ENCODE data around the gene CBFA2T3.

CBFA2T3 gene

DNA sequence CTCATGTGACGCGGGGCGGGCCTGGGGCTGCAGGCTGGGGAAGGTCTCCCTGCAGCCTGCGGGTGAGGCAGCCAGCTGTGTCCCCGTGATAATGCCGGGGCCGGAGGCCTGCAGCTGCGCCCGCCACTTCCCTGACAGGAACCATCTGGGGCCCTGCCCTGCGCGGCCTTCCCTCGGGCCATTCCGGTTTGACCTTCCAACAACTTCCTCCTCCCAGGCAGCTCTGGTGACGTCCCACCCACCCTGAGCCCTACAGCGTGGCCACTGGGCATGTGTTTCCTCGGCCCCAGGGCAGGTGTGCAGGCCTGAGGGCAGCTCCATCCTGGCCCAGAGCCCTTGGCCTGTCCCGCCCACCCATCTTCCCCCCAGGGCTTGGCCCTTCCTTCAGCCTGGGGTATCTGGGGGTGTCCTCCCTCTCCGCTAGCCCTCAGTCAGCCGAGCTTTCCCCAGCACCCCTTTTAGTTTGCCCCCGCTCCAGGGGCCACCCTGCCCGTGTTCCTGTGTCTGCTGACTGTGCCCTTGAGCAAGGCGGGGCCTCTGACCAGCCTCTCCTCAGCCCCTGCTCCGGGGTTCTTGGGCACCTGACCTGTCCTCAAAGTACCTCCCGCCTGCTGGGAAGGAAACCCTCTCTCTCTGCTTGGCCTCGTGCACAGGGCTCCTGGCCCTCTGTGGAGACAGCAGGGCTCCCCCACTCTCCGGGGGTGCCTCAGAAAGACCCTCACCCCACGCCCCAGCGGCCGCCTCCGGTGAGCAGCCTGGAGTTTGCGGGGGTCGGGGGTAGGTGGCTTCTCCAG, at the start of gene CBFA2T3:
Gene CBFA2T3 (minus strand): TSS at position 190 of the 794 bp plus-strand sequence. CDS start 400 bp downstream, outside the sequence.
- Histone ChIP-seq H3K27me3 (ENCODE audit: control insufficient read depth, insufficient read depth, low read length) (no peaks in the 10 kb centered on the region), H3K36me3 (ENCODE audit: control insufficient read depth, insufficient read depth, low read length) (no peaks in the 10 kb centered on the region), H3K9me3 (ENCODE audit: control insufficient read depth, insufficient read depth, low read length) (no peaks in the 10 kb centered on the region), H3K4me3 (ENCODE audit: low read depth, low read length) (no peak within 1 kb of the TSS), H3K4me1 (ENCODE audit: control insufficient read depth, insufficient read depth, low read length) (no peaks in the 10 kb centered on the region), H3K9ac (ENCODE audit: low read depth, low read length) (no peak within 1 kb of the TSS)

DNA sequence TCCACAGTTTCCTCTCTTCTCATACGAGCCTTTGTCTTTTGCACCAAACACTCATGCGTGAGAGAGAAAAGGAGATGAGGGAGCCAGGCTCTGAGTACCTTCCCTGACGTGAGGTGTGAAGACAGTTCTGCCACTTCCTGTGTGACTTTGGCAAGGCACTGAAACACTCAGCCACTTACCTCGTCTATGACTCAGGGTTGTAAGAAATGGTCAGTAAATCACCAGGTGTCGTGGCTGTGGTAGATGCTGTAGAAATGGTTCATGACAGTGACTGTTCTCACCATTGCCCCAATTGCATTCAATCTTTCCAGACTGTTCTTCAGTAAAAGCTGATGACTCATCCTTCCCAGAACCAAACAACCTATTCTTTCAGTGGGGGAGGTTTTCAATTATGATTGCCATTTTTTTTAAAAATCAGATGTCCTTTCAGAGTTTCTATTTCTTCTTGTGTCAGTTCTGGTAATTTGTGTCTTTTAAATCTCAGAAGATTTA, 49.2 kb upstream of the CBFA2T3 start:
- Histone ChIP-seq H3K9ac (ENCODE audit: low read depth, low read length) (no peak overlapping the region), H3K4me3 (ENCODE audit: low read depth, low read length) (no peak overlapping the region), H3K36me3 (ENCODE audit: control insufficient read depth, insufficient read depth, low read length) (no peaks in the 10 kb centered on the region), H3K4me1 (ENCODE audit: control insufficient read depth, insufficient read depth, low read length) (no peaks in the 10 kb centered on the region), H3K9me3 (ENCODE audit: control insufficient read depth, insufficient read depth, low read length) (no peaks in the 10 kb centered on the region), H3K27me3 (ENCODE audit: control insufficient read depth, insufficient read depth, low read length) (no peaks in the 10 kb centered on the region)

DNA sequence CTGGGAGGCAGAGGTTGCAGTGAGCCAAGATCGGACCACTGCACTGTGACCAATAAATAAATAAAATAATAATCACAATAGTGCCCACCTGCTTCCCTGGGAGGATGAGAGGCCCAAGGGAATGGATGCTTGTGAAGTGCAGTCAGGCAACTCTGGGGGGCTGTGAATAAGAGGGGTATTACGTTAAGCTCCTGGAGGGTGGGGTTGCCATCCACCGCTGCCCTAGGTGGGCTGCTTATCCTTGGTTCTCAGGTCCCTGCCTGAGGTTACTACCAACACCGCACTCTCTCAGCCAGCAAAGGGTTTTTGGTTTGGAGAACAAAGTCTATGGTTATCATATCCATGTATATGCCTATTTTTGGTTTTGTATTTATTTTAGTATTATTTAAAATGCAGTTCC, 48.6 kb upstream of the CBFA2T3 start:
- Histone ChIP-seq H3K4me3 (ENCODE audit: low read depth, low read length) (no peak overlapping the region), H3K36me3 (ENCODE audit: control insufficient read depth, insufficient read depth, low read length) (no peaks in the 10 kb centered on the region), H3K9me3 (ENCODE audit: control insufficient read depth, insufficient read depth, low read length) (no peaks in the 10 kb centered on the region), H3K27me3 (ENCODE audit: control insufficient read depth, insufficient read depth, low read length) (no peaks in the 10 kb centered on the region), H3K4me1 (ENCODE audit: control insufficient read depth, insufficient read depth, low read length) (no peaks in the 10 kb centered on the region), H3K9ac (ENCODE audit: low read depth, low read length) (no peak overlapping the region)

DNA sequence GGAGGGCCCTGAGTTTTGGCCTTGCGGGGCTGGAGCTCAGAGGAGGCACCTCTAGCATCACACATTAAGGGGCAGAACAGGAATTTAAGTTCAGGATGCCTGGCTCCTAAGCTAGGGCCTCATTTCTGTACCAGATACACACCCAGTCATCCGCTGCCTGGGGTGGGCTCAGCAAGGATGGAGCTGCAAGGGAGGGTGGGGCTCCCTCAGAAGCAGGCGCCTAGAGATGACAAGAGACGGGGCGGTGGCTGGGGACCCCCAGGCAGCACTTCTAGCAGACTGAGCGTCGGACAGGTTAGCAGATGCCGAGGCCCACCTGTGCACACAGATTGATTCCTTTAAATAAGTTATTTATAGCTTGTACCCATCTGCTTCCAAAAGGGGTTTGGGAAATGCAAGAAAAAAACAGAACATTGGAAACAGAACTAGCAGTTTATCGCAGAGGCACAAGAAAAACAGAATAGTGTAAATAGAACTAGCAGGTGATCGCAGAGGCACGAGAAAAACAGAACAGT, 47.6 kb upstream of the CBFA2T3 start:
- H3K4me1 ChIP-seq (ENCODE audit: control insufficient read depth, insufficient read depth, low read length), result no peaks in the 10 kb centered on the region
- H3K9ac ChIP-seq (ENCODE audit: low read depth, low read length), result no peak overlapping the region
- no peak overlapping the region for H3K4me3 ChIP-seq (ENCODE audit: low read depth, low read length)
- H3K36me3 ChIP-seq (ENCODE audit: control insufficient read depth, insufficient read depth, low read length), result no peaks in the 10 kb centered on the region
- no peaks in the 10 kb centered on the region for H3K9me3 ChIP-seq (ENCODE audit: control insufficient read depth, insufficient read depth, low read length)
- no peaks in the 10 kb centered on the region for H3K27me3 ChIP-seq (ENCODE audit: control insufficient read depth, insufficient read depth, low read length)

DNA sequence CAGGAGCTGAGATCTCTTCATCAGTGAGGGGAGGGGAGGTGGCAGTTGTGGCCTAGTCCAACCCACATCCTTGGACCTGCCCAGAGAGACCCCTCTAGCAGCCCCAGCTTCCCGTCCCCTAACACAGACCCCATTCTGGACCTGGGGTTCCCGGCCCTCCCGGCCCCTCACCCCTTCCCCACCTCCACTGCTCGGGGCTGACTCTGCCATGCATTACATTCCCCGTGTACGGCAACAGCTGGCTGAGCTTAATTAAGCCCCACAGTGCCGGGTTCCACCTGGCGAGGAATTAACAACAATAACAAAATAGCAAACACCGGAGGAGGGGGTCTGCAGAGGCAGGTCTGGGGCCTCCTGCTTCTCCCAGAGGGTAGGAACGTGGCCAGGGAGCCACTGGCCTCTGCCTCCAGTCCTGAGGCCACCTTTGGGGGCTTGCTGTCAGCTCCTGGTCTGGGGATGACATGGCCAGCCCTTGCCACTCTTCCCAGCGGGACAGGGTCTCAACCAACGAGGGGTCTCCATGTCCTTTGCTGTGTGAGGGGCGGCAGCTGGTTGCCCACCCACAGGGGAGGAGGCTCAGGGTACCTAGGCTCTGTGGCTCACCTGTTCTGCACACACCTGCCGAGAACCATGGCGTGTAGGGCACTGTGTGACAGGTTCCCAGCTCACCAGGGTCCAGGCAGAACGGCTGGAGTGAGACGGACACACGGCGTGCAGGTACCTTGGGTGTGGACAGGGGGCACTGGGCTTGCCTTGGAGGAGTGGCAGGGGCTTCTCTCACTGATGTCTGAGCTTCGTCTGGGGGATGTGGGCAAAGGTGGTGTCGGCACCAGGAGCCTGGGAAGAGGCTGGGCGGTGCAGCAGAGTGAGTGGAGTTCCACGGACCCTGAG, 46.9 kb upstream of the CBFA2T3 start:
- Histone ChIP-seq H3K4me3 (ENCODE audit: low read depth, low read length) (no peak overlapping the region), H3K36me3 (ENCODE audit: control insufficient read depth, insufficient read depth, low read length) (no peaks in the 10 kb centered on the region), H3K27me3 (ENCODE audit: control insufficient read depth, insufficient read depth, low read length) (no peaks in the 10 kb centered on the region), H3K4me1 (ENCODE audit: control insufficient read depth, insufficient read depth, low read length) (no peaks in the 10 kb centered on the region), H3K9ac (ENCODE audit: low read depth, low read length) (no peak overlapping the region), H3K9me3 (ENCODE audit: control insufficient read depth, insufficient read depth, low read length) (no peaks in the 10 kb centered on the region)

DNA sequence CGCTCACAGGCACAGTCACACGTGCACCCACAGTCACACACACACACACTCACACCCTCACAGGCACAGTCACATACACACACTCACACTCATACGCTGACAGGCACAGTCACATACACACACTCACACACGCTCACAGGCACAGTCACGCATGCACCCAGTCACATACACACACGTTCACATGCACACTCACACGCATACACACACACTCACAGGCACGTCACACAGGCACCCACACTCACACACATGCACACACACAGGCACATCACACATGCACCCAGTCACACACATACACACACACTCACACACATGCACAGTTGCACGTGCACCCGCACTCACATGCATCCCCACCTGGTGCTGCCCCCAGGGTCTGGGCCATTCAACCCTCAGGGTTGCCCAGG, 46.1 kb upstream of the CBFA2T3 start:
- no peak overlapping the region for H3K4me3 ChIP-seq (ENCODE audit: low read depth, low read length)
- H3K36me3 ChIP-seq (ENCODE audit: control insufficient read depth, insufficient read depth, low read length), result no peaks in the 10 kb centered on the region
- no peaks in the 10 kb centered on the region for H3K27me3 ChIP-seq (ENCODE audit: control insufficient read depth, insufficient read depth, low read length)
- H3K9ac ChIP-seq (ENCODE audit: low read depth, low read length), result no peak overlapping the region
- H3K9me3 ChIP-seq (ENCODE audit: control insufficient read depth, insufficient read depth, low read length), result no peaks in the 10 kb centered on the region
- no peaks in the 10 kb centered on the region for H3K4me1 ChIP-seq (ENCODE audit: control insufficient read depth, insufficient read depth, low read length)

DNA sequence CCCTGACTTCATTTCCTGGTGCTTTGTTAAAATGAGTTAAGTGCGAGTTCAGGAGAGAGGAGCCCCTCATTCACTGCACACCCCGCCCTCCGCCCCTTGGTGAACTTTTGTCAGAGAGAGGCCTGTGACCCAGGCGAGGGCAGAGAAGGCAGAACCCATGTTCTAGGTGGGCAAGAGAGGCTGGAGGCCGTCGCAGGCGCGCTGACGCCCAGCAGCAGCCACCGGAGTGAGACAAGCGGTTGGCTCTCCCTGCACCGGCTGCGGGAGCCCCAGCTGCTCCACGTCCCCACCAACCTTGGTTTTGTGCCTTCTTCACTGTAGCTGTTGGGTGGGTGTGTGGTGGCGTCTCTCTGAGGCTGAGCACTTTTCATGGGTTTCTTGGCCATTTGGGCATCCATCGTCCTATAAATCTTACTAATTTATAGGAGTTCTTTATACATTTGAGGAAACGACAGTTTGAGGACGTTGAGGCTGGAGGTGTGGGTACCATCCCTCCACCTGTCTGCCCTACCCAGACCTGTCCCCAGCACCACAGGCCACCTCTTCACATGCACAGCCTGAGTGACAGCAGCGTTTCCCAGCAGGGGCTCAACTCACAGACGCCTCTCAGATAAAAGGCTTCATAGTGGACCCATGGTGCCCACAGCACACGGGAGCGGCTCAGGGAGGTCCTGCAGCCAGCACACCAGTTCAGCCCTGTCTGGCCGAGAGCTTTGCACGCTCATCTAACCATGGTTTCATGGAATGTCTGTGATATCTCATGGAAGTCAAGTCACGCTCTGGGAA, 45.2 kb upstream of the CBFA2T3 start:
- Histone ChIP-seq H3K9me3 (ENCODE audit: control insufficient read depth, insufficient read depth, low read length) (no peaks in the 10 kb centered on the region), H3K4me1 (ENCODE audit: control insufficient read depth, insufficient read depth, low read length) (no peaks in the 10 kb centered on the region), H3K36me3 (ENCODE audit: control insufficient read depth, insufficient read depth, low read length) (no peaks in the 10 kb centered on the region), H3K9ac (ENCODE audit: low read depth, low read length) (no peak overlapping the region), H3K27me3 (ENCODE audit: control insufficient read depth, insufficient read depth, low read length) (no peaks in the 10 kb centered on the region), H3K4me3 (ENCODE audit: low read depth, low read length) (no peak overlapping the region)

DNA sequence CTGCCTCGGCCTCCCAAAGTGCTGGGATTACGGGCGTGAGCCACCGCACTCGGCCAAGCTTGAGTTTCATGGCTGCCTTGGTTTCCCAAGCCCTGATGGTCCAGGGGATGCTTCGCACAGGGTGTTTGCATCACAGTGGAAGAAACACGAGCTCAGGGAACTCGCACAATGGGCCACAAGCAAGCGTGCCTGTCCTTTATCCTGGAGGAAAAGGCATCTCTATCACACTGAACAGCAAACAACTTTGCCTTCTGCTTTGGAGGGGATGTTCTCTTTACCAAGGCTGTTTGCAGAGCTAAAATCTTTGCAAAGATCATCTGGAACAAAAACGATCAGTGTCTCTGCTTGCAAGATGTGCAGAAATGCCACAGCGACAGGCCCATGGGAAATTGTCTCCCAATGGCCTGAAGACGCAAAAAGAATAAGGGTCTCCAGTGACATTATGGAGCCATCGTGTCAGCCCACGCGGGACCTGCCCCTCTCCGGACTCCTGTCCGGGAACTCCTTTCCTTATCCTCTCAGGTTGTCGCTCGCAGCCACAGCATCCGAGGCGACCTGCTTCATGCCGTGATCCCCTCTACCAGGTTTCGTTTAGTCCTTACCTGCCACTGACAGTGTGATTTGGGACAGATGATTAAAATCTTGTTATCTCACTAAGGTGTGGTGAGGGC, 44.1 kb upstream of the CBFA2T3 start:
- Histone ChIP-seq H3K9ac (ENCODE audit: low read depth, low read length) (no peak overlapping the region), H3K4me1 (ENCODE audit: control insufficient read depth, insufficient read depth, low read length) (no peaks in the 10 kb centered on the region), H3K4me3 (ENCODE audit: low read depth, low read length) (no peak overlapping the region), H3K9me3 (ENCODE audit: control insufficient read depth, insufficient read depth, low read length) (no peaks in the 10 kb centered on the region), H3K27me3 (ENCODE audit: control insufficient read depth, insufficient read depth, low read length) (no peaks in the 10 kb centered on the region), H3K36me3 (ENCODE audit: control insufficient read depth, insufficient read depth, low read length) (no peaks in the 10 kb centered on the region)

DNA sequence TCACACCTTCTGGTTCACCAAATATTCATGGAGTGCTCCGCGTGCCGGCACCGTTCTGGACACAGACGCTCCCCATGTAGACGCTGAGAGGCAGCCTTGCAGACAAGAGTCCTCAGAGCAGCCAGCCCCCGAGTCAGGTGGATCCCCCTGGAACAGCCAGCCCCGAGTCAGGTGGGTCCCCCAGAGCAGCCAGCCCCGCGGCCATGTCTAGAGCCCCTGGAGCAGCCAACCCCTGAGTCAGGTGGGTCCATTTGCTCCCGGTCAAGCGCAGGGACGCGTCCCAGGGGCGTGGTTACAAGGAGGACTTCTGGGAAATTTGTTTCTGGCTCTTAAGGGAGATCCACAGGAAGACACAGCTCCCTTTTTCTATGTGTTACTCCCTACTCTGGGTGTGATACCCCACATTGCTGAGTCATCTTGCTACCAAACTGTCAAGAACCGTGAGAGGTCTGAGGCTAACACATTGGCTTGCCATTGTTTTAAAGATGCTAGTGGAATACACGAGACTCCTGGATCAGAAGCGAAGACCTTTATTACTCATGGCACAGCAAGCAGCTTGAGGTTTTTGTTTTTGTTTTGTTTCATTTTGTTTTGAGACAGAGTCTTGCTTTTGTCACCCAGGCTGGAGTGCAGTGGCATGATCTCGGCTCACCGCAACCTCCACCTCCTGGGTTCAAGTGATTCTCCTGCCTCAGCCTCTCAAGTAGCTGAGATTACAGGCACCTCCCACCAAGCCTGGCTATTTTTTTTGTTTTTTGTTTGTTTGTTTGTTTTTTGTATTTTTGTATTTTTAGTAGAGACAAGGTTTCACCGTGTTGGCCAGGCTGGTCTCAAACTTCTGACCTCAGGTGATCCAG, 43.3 kb upstream of the CBFA2T3 start:
- Histone ChIP-seq H3K4me1 (ENCODE audit: control insufficient read depth, insufficient read depth, low read length) (no peaks in the 10 kb centered on the region), H3K27me3 (ENCODE audit: control insufficient read depth, insufficient read depth, low read length) (no peaks in the 10 kb centered on the region), H3K36me3 (ENCODE audit: control insufficient read depth, insufficient read depth, low read length) (no peaks in the 10 kb centered on the region), H3K9me3 (ENCODE audit: control insufficient read depth, insufficient read depth, low read length) (no peaks in the 10 kb centered on the region), H3K9ac (ENCODE audit: low read depth, low read length) (no peak overlapping the region), H3K4me3 (ENCODE audit: low read depth, low read length) (no peak overlapping the region)

DNA sequence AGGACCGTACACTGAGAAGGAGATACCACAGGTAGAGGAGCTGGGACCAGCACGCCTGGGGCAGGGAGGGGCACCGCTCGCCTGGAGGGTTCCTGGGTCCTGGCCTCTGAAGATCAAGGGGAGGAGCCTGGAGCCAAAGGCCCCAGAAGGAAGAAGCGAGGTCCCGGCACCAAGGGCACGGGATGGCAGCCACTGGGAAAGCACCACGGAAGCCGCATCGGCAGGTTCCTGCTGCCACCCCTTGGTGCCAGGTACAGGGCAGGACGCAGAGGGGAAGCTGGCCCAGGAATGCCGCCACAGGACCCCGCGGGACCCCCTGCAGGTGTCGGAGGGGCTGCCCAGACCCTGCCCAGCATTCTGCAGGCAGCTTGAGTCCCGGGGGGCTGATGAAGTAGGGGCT, 42.5 kb upstream of the CBFA2T3 start:
- H3K4me3 ChIP-seq (ENCODE audit: low read depth, low read length), result no peak overlapping the region
- H3K4me1 ChIP-seq (ENCODE audit: control insufficient read depth, insufficient read depth, low read length), result no peaks in the 10 kb centered on the region
- no peaks in the 10 kb centered on the region for H3K27me3 ChIP-seq (ENCODE audit: control insufficient read depth, insufficient read depth, low read length)
- H3K36me3 ChIP-seq (ENCODE audit: control insufficient read depth, insufficient read depth, low read length), result no peaks in the 10 kb centered on the region
- H3K9me3 ChIP-seq (ENCODE audit: control insufficient read depth, insufficient read depth, low read length), result no peaks in the 10 kb centered on the region
- H3K9ac ChIP-seq (ENCODE audit: low read depth, low read length), result no peak overlapping the region

All from iPS-15b (cell line).